Chondrocyte (in vitro differentiated cells): Measurements from ENCODE around the gene THUMPD3. TPM values are rescaled to one million over a fixed set of nuclear protein-coding genes. Genes with fewer than 3 reads are reported as not detected.

Experiments
- total RNA-seq: library from RNA; stranded (reverse); gene quantifications from 3 replicates; pipeline ENCODE4 v1.2.1, GENCODE V29; 2021

The THUMPD3 gene
- total RNA-seq, 1 donor from 2014 or later: 41.7 TPM

Other genes starting within 250 kb of the THUMPD3 start
- 0.99 to 3.0 TPM (median 2.5 TPM) in 3 replicates for gene SRGAP3, start 113.4 kb upstream of the THUMPD3 start, total RNA-seq
- 122 to 145 TPM (median 123 TPM) in 3 replicates for gene SETD5, start 34.6 kb downstream of the THUMPD3 start, total RNA-seq
- not detected in 3 replicates for gene LHFPL4, start 190.8 kb downstream of the THUMPD3 start, total RNA-seq